Lung (tissue), 12 donors: ENCODE results near the gene KRT4. TPM values are rescaled to one million over a fixed set of nuclear protein-coding genes. Genes with fewer than 3 reads are reported as not detected.

Experiments
- ATAC-seq: fragments of 200-7000 bp; cut with Tn5 transposase; one replicate; pipeline ENCODE4 v1.9.1; 2020; ENCODE audit warnings: moderate number of reproducible peaks; ENCODE audit not compliant: insufficient read depth, low FRiP score
- DNase-seq, 3 donors: peaks; one replicate each; pipeline ENCODE4 v3.0.0-alpha.2; 2013 to 2017
- H3K27ac ChIP-seq, 2 donors: one replicate each; pipeline ENCODE4 v1.5.1; 2013; ENCODE audit warnings: mild to moderate bottlenecking in 2 of 2, moderate library complexity in 2 of 2, control low read depth in 1 of 2, inconsistent platforms in 1 of 2, low read depth in 1 of 2, low read length in 1 of 2
- H3K27me3 ChIP-seq, 3 donors: one replicate each; pipeline ENCODE4 v1.5.1; 2013; ENCODE audit warnings: low read length in 2 of 3; ENCODE audit not compliant: control insufficient read depth in 3 of 3, insufficient read depth in 3 of 3
- H3K36me3 ChIP-seq, 4 donors: one replicate each; pipeline ENCODE4 v1.5.1; 2013; ENCODE audit warnings: low read length in 4 of 4, mild to moderate bottlenecking in 1 of 4, moderate library complexity in 1 of 4; ENCODE audit not compliant: control insufficient read depth in 4 of 4, insufficient read depth in 4 of 4
- H3K4me1 ChIP-seq, 5 donors: one replicate each; pipeline ENCODE4 v1.5.1; 2013; ENCODE audit warnings: low read length in 5 of 5, mild to moderate bottlenecking in 2 of 5, moderate library complexity in 1 of 5; ENCODE audit not compliant: control insufficient read depth in 5 of 5, insufficient read depth in 5 of 5
- H3K4me3 ChIP-seq: one replicate; pipeline ENCODE4 v1.5.1; 2013; ENCODE audit warnings: mild to moderate bottlenecking, control low read depth, moderate library complexity
- H3K9ac ChIP-seq, 2 donors: one replicate each; pipeline ENCODE4 v1.5.1; 2013; ENCODE audit warnings: low read length in 2 of 2, control low read depth in 1 of 2; ENCODE audit not compliant: insufficient read depth in 1 of 2
- H3K9me3 ChIP-seq, 4 donors: one replicate each; pipeline ENCODE4 v1.5.1; 2013; ENCODE audit warnings: low read length in 3 of 4, mild to moderate bottlenecking in 1 of 4, moderate library complexity in 1 of 4; ENCODE audit not compliant: control insufficient read depth in 4 of 4, insufficient read depth in 3 of 4
- WGBS, 2 donors: extraction: QIAGEN DNeasy Blood & Tissue Kit; methylation state at CpG; one replicate each; pipeline ENCODE4 v1.1.7; 2013; 5-methylcytosine and 5-hydroxymethylcytosine counted together
- polyA plus RNA-seq, 2 donors: library from polyadenylated mRNA; stranded (reverse); fragments of 200-250 nt; gene quantifications; one replicate each; pipeline ENCODE4 v1.2.1, GENCODE V29; 2013
- total RNA-seq, 2 donors: library from RNA; depleted of rRNA in 1 of 2; stranded (reverse); fragments of >200 nt in 1 of 2; gene quantifications; one replicate each; pipeline ENCODE4 v1.2.1, GENCODE V29; 2014 to 2021
- TF ChIP-seq, protein P1 (sequence below): IDR thresholded peaks from 2 replicates; pipeline ENCODE4 v1.5.1; 2012; ENCODE audit warnings: mild to moderate bottlenecking; ENCODE audit errors: control extremely low read depth, extremely low read depth
- donor health status: control.
- donor health status: control.
- donor health status: Bipolar disorder and iron deficiency.
- donor health status: healthy.
- donor health status: DM: yes; HTN: yes; CAD: no.

The KRT4 gene
- total and polyA plus RNA-seq, 4 donors, result 1.3 to 7.7 (median 3.4) TPM

DNA sequence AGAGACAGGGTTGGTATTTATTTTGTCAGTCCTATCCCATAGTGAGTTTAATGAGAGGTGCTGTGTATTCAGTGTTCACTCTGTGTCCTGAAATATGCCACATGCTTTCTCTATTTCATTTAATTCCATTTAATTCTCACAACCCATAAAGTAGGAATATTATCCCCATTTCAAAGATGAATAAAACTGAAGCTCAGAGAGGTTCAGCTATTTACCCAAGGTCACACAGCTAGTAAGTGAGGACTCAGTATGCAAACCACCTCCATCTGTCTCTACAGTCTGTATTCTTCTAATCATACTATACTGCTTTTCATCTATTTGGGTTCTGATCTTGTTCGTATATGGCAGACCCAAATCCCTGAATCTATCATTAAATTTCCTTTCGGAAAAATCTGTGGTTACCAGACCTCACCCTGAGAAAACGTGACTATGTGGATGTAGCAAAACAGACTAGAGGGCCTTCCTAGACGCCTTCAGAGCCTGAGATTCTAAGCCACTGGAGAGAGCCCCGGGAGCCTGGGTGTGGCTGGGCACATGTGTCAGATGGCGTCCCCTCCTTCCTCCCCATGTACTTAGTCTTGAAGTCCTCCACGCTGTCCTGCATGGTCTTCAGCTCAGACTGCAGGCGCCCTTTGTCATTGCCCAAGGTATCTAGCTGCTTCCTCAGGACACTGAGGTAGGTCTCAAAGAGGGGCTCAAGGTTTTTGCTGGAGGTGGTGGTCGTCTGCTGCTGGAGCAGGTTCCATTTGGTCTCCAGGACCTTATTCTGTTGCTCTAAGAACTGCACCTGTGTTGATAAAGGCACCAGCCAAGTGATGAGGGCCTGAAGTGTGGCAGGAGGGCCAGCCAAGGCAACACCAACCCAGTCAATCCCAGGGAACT lies 2.5 kb downstream of the KRT4 start:
- Histone ChIP-seq H3K36me3 (no peaks in the 10 kb centered on the region), H3K9ac (no peak overlapping the region), H3K27me3 (peaks cover 0 to 32% (median 2%) of the 10 kb centered on the region in 3 donors), H3K27ac (no peak overlapping the region), H3K4me3 (no peak overlapping the region), H3K9me3 (peaks cover 0 to 3% (median 0%) of the 10 kb centered on the region in 4 donors), H3K4me1 (peaks cover 0 to 22% (median 3%) of the 10 kb centered on the region in 5 donors)
- 89 to 90% methylated on average over 9 of the region's 9 CpGs for WGBS, 2 donors
- ATAC-seq, result no peak
- TF ChIP-seq, protein P1, sequence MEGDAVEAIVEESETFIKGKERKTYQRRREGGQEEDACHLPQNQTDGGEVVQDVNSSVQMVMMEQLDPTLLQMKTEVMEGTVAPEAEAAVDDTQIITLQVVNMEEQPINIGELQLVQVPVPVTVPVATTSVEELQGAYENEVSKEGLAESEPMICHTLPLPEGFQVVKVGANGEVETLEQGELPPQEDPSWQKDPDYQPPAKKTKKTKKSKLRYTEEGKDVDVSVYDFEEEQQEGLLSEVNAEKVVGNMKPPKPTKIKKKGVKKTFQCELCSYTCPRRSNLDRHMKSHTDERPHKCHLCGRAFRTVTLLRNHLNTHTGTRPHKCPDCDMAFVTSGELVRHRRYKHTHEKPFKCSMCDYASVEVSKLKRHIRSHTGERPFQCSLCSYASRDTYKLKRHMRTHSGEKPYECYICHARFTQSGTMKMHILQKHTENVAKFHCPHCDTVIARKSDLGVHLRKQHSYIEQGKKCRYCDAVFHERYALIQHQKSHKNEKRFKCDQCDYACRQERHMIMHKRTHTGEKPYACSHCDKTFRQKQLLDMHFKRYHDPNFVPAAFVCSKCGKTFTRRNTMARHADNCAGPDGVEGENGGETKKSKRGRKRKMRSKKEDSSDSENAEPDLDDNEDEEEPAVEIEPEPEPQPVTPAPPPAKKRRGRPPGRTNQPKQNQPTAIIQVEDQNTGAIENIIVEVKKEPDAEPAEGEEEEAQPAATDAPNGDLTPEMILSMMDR, result no peak
- no peak for DNase-seq

DNA sequence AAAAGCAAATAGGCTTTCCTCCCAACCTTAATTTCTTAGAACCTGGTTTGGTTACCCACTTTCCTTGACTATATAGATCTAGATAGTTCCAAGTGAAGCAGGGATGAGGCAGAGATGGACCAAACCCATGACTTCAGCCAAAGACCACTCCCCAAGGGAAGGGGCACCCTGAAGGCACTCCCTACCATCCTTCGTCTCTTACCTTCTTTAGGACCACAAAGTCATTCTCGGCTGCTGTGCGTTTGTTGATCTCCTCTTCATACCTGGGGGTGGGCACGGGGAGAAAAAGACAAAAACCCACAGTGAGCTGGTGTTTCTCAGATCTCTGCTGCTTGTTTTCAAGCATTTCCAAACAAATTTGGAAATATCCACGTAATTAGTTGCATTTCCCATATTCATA lies 3.4 kb downstream of the KRT4 start:
- ATAC-seq (no peak), DNase-seq (no peak)
- Histone ChIP-seq H3K36me3 (no peaks in the 10 kb centered on the region), H3K9ac (no peak overlapping the region), H3K27ac (no peak overlapping the region), H3K4me3 (no peak overlapping the region), H3K4me1 (peaks cover 0 to 15% (median 3%) of the 10 kb centered on the region in 5 donors), H3K9me3 (peaks cover 0 to 3% (median 0%) of the 10 kb centered on the region in 4 donors), H3K27me3 (peaks cover 0 to 36% (median 2%) of the 10 kb centered on the region in 3 donors)
- 72 to 88% methylated on average over 5 of the region's 5 CpGs for WGBS, 2 donors
- TF ChIP-seq, protein P1, result no peak

DNA sequence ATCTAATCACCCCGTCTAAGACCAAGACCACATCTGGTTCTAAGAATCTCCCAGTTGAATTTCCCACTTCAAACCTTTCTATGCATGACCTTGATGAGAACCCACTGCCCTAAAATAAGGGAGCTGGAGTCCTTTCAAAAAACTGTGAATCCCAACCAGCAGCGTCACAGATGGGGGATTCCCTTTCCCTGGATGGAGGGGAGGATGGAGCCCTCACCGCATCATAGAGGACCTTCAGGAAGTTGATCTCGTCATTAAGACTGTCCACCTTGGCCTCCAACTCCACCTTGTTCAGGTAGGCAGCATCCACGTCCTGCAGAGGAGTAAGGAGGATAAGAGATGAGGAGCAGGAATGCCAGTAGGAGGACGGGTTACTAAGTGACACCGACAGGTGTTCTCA lies 4.8 kb downstream of the KRT4 start:
- Histone ChIP-seq H3K27ac (no peak overlapping the region), H3K4me3 (no peak overlapping the region), H3K4me1 (peaks cover 0 to 7% (median 3%) of the 10 kb centered on the region in 5 donors), H3K9ac (no peak overlapping the region), H3K9me3 (peaks cover 0 to 3% (median 0%) of the 10 kb centered on the region in 4 donors), H3K27me3 (peaks cover 0 to 36% (median 2%) of the 10 kb centered on the region in 3 donors), H3K36me3 (no peaks in the 10 kb centered on the region)
- DNase-seq (no peak), ATAC-seq (no peak)
- 81 to 89% methylated on average over 7 of the region's 7 CpGs for WGBS, 2 donors
- TF ChIP-seq, protein P1, result no peak
